OCI-LY7 (cell line): ENCODE measurements around the gene CNTN6.

Experiments
- EZH2phosphoT487 ChIP-seq: fragments of 200-600 bp; sonication (generic); IDR thresholded peaks from 2 replicates; pipeline ENCODE4 v1.6.1; 2018; ENCODE audit warnings: low read depth, borderline replicate concordance, mild to moderate bottlenecking, mixed run types, antibody characterized with exemption, low read length, moderate library complexity, mixed read lengths
- TF ChIP-seq, protein P1 (sequence below): fragments of 200-600 bp; sonication (generic); conservative IDR thresholded peaks from 2 replicates; pipeline ENCODE4 v1.5.1; 2014; ENCODE audit warnings: mild to moderate bottlenecking, antibody characterized with exemption, low read length, moderate library complexity, mixed read lengths

DNA sequence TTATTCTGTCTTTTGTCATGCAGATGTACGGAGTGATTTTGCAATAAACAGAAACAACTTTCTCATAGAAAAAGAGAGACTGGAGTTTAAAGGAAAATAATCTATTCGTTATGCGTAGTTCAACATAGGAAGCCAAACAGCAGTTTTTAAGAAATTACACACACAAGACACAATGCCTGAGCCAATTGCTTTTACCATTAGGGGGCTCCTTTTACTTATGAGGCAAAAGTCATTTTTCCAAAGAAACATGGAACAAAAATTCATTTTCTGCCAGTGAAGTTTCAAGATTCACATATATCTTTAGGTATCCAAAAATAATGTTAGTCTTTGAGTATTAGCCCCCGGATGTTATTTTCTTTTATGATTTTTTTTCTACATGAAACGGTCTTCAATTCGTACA lies 10.7 kb downstream of the CNTN6 start:
- TF ChIP-seq, protein P1, sequence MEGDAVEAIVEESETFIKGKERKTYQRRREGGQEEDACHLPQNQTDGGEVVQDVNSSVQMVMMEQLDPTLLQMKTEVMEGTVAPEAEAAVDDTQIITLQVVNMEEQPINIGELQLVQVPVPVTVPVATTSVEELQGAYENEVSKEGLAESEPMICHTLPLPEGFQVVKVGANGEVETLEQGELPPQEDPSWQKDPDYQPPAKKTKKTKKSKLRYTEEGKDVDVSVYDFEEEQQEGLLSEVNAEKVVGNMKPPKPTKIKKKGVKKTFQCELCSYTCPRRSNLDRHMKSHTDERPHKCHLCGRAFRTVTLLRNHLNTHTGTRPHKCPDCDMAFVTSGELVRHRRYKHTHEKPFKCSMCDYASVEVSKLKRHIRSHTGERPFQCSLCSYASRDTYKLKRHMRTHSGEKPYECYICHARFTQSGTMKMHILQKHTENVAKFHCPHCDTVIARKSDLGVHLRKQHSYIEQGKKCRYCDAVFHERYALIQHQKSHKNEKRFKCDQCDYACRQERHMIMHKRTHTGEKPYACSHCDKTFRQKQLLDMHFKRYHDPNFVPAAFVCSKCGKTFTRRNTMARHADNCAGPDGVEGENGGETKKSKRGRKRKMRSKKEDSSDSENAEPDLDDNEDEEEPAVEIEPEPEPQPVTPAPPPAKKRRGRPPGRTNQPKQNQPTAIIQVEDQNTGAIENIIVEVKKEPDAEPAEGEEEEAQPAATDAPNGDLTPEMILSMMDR = no peak
- TF ChIP-seq EZH2phosphoT487 = no peak
